HepG2 (cell line): ENCODE results near the gene ACBD6. TPM values are rescaled to one million over a fixed set of nuclear protein-coding genes. Genes with fewer than 3 reads are reported as not detected.

Source experiments
- AGO1 ChIP-seq: fragments of 200-400 bp; formaldehyde crosslinking; IDR thresholded peaks from 2 replicates; pipeline ENCODE4 v1.6.1; 2017; ENCODE audit warnings: mild to moderate bottlenecking, low read depth, low read length, moderate library complexity; ENCODE audit not compliant: poor library complexity, severe bottlenecking
- ARNT2 ChIP-seq: sonication (generic); formaldehyde crosslinking; IDR thresholded peaks from 2 replicates; pipeline ENCODE4 v1.8.0; 2022; ENCODE audit warnings: mild to moderate bottlenecking, low read depth, missing genetic modification reagents, moderate library complexity
- BRCA1 ChIP-seq: sonication (generic); formaldehyde crosslinking; IDR thresholded peaks from 2 replicates; pipeline ENCODE4 v1.4.0; 2020; ENCODE audit warnings: missing genetic modification reagents
- MTA1 ChIP-seq: sonication (generic); formaldehyde crosslinking; IDR thresholded peaks from 2 replicates; pipeline ENCODE4 v1.4.0; 2020; ENCODE audit warnings: missing genetic modification reagents, mild to moderate bottlenecking, borderline replicate concordance
- NFYC ChIP-seq: IDR thresholded peaks from 2 replicates; pipeline ENCODE4 v1.6.1; 2016; ENCODE audit warnings: missing genetic modification reagents, missing compliant biosample characterization
- PATZ1 ChIP-seq: sonication (generic); formaldehyde crosslinking; IDR thresholded peaks from 2 replicates; pipeline ENCODE4 v1.4.0; 2020; ENCODE audit warnings: missing genetic modification reagents
- PRPF4 ChIP-seq: fragments of 200-400 bp; formaldehyde crosslinking; IDR thresholded peaks from 2 replicates; pipeline ENCODE4 v1.6.1; 2016; ENCODE audit warnings: low read length, low read depth; ENCODE audit not compliant: poor library complexity, severe bottlenecking
- RAD21 ChIP-seq: fragments of 450-650 bp; formaldehyde crosslinking; IDR thresholded peaks from 2 replicates; pipeline ENCODE4 v1.5.0; 2020; ENCODE audit warnings: mild to moderate bottlenecking
- RBM22 ChIP-seq: fragments of 200-400 bp; formaldehyde crosslinking; optimal IDR thresholded peaks from 2 replicates; pipeline ENCODE3; 2017; ENCODE audit warnings: mild to moderate bottlenecking, low read length, moderate library complexity
- RFX3 ChIP-seq: IDR thresholded peaks from 2 replicates; pipeline ENCODE4 v1.6.1; 2016; ENCODE audit warnings: missing biosample characterization, missing genetic modification reagents
- RXRB ChIP-seq: IDR thresholded peaks from 2 replicates; pipeline ENCODE4 v1.6.1; 2016; ENCODE audit warnings: borderline replicate concordance, missing genetic modification reagents, missing compliant biosample characterization
- SNAI1 ChIP-seq: sonication (generic); formaldehyde crosslinking; IDR thresholded peaks from 2 replicates; pipeline ENCODE4 v1.5.0; 2020; ENCODE audit warnings: mild to moderate bottlenecking, missing genetic modification reagents, borderline replicate concordance
- SRSF9 ChIP-seq: fragments of 200-400 bp; formaldehyde crosslinking; IDR thresholded peaks from 2 replicates; pipeline ENCODE4 v1.6.1; 2018; ENCODE audit warnings: borderline replicate concordance, mild to moderate bottlenecking, low read depth, low read length; ENCODE audit not compliant: insufficient read depth, poor library complexity, severe bottlenecking
- TGIF2 ChIP-seq: IDR thresholded peaks from 2 replicates; pipeline ENCODE4 v1.6.1; 2016; ENCODE audit warnings: control low read depth, missing compliant biosample characterization
- ZNF260 ChIP-seq: sonication (generic); formaldehyde crosslinking; IDR thresholded peaks from 2 replicates; pipeline ENCODE4 v1.4.0; 2020; ENCODE audit warnings: missing genetic modification reagents, low read depth, mild to moderate bottlenecking, borderline replicate concordance
- ZNF337 ChIP-seq: sonication (generic); formaldehyde crosslinking; IDR thresholded peaks from 2 replicates; pipeline ENCODE4 v1.5.1; 2020; ENCODE audit warnings: missing genetic modification reagents, low read depth, mild to moderate bottlenecking, borderline replicate concordance
- ZNF549 ChIP-seq: sonication (generic); formaldehyde crosslinking; IDR thresholded peaks from 2 replicates; pipeline ENCODE4 v1.5.0; 2020; ENCODE audit warnings: missing genetic modification reagents
- ZNF558 ChIP-seq: sonication (generic); formaldehyde crosslinking; IDR thresholded peaks from 2 replicates; pipeline ENCODE4 v1.9.0; 2022; ENCODE audit warnings: mild to moderate bottlenecking, missing genetic modification reagents, borderline replicate concordance
- ZNF563 ChIP-seq: sonication (generic); formaldehyde crosslinking; IDR thresholded peaks from 2 replicates; pipeline ENCODE4 v1.8.0; 2022; ENCODE audit warnings: mild to moderate bottlenecking, moderate library complexity, missing genetic modification reagents
- ZNF615 ChIP-seq: sonication (generic); formaldehyde crosslinking; IDR thresholded peaks from 2 replicates; pipeline ENCODE4 v1.5.0; 2020; ENCODE audit warnings: mild to moderate bottlenecking, missing genetic modification reagents, borderline replicate concordance
- ZNF800 ChIP-seq: sonication (generic); formaldehyde crosslinking; IDR thresholded peaks from 2 replicates; pipeline ENCODE4 v1.4.0; 2020; ENCODE audit warnings: missing genetic modification reagents
- polyA plus RNA-seq, 8 experiments: library from polyadenylated mRNA; depleted of rRNA in 3 of 8; stranded (reverse) in 7 of 8; unstranded in 1 of 8; fragments of >200 nt; fragmentation: Illumina TruSeq in 4 of 8; extraction: Trizol in 4 of 8; gene quantifications; 2 replicates each; pipeline versions ENCODE4 v1.2.1 to v1.2.3, GENCODE V29; 2011 to 2016; ENCODE audit warnings: low read depth in 4 of 8, missing spikeins in 1 of 8, mixed read lengths in 1 of 8; ENCODE audit not compliant: insufficient read depth in 1 of 8
- total RNA-seq, 5 experiments: library from RNA; depleted of rRNA; stranded (reverse); fragments of >200 nt; fragmentation: Illumina TruSeq; extraction: Trizol; gene quantifications; 2 replicates each; pipeline ENCODE4 v1.2.3, GENCODE V29; 2016; ENCODE audit warnings: low read depth in 1 of 5
- TF ChIP-seq, protein P1 (sequence below): sonication (generic); formaldehyde crosslinking; conservative IDR thresholded peaks from 2 replicates; pipeline ENCODE4 v1.8.0; 2022; ENCODE audit warnings: low read depth, missing genetic modification reagents
- TF ChIP-seq, protein P2 (sequence below): sonication (generic); formaldehyde crosslinking; conservative IDR thresholded peaks from 2 replicates; pipeline ENCODE4 v1.8.0; 2022; ENCODE audit warnings: missing genetic modification reagents

ACBD6 gene
- total and polyA plus RNA-seq, 2 of the 13 experiments (the other 11 are each of a cell fraction or from before 2014, with no cell fraction given): 33.5 to 47.2 TPM

GRCh38 chr1:180501865-180502360, 464 bp downstream of the ACBD6 start (continued):
- TF ChIP-seq ZNF337 (CRISPR knock-in tag) (no peak), NFYC (CRISPR knock-in tag) (no peak), BRCA1 (peak; percentile 29), ZNF800 (CRISPR knock-in tag) (no peak), RXRB (CRISPR knock-in tag) (no peak; the same call in 1 of the 2 replicates), AGO1 (no peak), PRPF4 (no peak), TGIF2 (CRISPR knock-in tag) (no peak), RFX3 (CRISPR knock-in tag) (no peak), SRSF9 (no peak), ZNF615 (CRISPR knock-in tag) (0 out of 2 replicates have a peak, but pooled peaks have one; percentile 15), RAD21 (no peak), ARNT2 (CRISPR knock-in tag) (no peak), PATZ1 (CRISPR knock-in tag) (no peak), ZNF549 (CRISPR knock-in tag) (no peak), MTA1 (no peak), ZNF563 (no peak), RBM22 (no peak), SNAI1 (CRISPR knock-in tag) (0 out of 2 replicates have a peak, but pooled peaks have one; percentile 28), ZNF558 (CRISPR knock-in tag) (no peak), ZNF260 (CRISPR knock-in tag) (no peak)
- TF ChIP-seq, protein P1, sequence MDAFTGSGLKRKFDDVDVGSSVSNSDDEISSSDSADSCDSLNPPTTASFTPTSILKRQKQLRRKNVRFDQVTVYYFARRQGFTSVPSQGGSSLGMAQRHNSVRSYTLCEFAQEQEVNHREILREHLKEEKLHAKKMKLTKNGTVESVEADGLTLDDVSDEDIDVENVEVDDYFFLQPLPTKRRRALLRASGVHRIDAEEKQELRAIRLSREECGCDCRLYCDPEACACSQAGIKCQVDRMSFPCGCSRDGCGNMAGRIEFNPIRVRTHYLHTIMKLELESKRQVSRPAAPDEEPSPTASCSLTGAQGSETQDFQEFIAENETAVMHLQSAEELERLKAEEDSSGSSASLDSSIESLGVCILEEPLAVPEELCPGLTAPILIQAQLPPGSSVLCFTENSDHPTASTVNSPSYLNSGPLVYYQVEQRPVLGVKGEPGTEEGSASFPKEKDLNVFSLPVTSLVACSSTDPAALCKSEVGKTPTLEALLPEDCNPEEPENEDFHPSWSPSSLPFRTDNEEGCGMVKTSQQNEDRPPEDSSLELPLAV (CRISPR knock-in tag): no peak
- TF ChIP-seq, protein P2, sequence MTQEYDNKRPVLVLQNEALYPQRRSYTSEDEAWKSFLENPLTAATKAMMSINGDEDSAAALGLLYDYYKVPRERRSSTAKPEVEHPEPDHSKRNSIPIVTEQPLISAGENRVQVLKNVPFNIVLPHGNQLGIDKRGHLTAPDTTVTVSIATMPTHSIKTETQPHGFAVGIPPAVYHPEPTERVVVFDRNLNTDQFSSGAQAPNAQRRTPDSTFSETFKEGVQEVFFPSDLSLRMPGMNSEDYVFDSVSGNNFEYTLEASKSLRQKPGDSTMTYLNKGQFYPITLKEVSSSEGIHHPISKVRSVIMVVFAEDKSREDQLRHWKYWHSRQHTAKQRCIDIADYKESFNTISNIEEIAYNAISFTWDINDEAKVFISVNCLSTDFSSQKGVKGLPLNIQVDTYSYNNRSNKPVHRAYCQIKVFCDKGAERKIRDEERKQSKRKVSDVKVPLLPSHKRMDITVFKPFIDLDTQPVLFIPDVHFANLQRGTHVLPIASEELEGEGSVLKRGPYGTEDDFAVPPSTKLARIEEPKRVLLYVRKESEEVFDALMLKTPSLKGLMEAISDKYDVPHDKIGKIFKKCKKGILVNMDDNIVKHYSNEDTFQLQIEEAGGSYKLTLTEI (CRISPR knock-in tag): no peak
